OCI-LY1 (cell line): ENCODE results near the gene ASB8.

ENCODE experiments used
- CTCF ChIP-seq: fragments of 200-600 bp; sonication (generic), shearing (Covaris generic); IDR thresholded peaks from 2 replicates; pipeline ENCODE4 v1.5.1; 2017; ENCODE audit warnings: mild to moderate bottlenecking, antibody characterized with exemption, low read length, moderate library complexity, mixed read lengths
- EZH2 ChIP-seq: fragments of 200-600 bp; sonication (generic), shearing (Covaris generic); IDR thresholded peaks from 2 replicates; pipeline ENCODE4 v1.8.0; 2017; ENCODE audit warnings: borderline replicate concordance, mixed run types, mild to moderate bottlenecking, antibody characterized with exemption, low read length, moderate library complexity, mixed read lengths

- peak; percentile 78 for TF ChIP-seq CTCF
- no peak for TF ChIP-seq EZH2
Measured at GRCh38 chr12:48197549-48197970, 40.2 kb upstream of the ASB8 start.
